Right atrium auricular region (tissue), 2 donors: ENCODE data around the gene HBA2. TPM values are rescaled to one million over a fixed set of nuclear protein-coding genes. Genes with fewer than 3 reads are reported as not detected.

Experiments used
- DNase-seq: peaks from one replicate; pipeline ENCODE4 v3.0.0-alpha.2; 2019; ENCODE audit warnings: low spot score
- H3K27ac ChIP-seq, 2 donors: fragments of 200-600 bp; sonication (generic); 1 replicate in 1 of 2; 2 replicates in 1 of 2; pipeline ENCODE4 v1.5.1; 2016 to 2019
- H3K27me3 ChIP-seq, 2 donors: fragments of 200-600 bp; sonication (generic); one replicate each; pipeline versions ENCODE4 v1.5.1 to v1.6.0; 2017 to 2019
- H3K36me3 ChIP-seq: fragments of 200-600 bp; sonication (generic); one replicate; pipeline ENCODE4 v1.5.1; 2016
- H3K4me1 ChIP-seq, 2 donors: fragments of 200-600 bp; sonication (generic); one replicate each; pipeline versions ENCODE4 v1.5.1 to v1.6.0; 2017 to 2019
- H3K4me3 ChIP-seq, 2 donors: fragments of 200-600 bp; sonication (generic); 1 replicate in 1 of 2; 2 replicates in 1 of 2; pipeline ENCODE4 v1.5.1; 2017 to 2019; ENCODE audit warnings: mild to moderate bottlenecking in 1 of 2, moderate library complexity in 1 of 2
- H3K9me3 ChIP-seq, 2 donors: fragments of 200-600 bp; sonication (generic); one replicate each; pipeline ENCODE4 v1.5.1; 2019
- CTCF ChIP-seq, 2 donors: fragments of 200-600 bp; sonication (generic); IDR thresholded peaks; one replicate each; pipeline ENCODE4 v1.5.1; 2019; ENCODE audit warnings: antibody characterized with exemption in 2 of 2
- total RNA-seq, 2 donors: library from RNA; depleted of rRNA; stranded (reverse); fragments of >200 nt; gene quantifications; one replicate each; pipeline ENCODE4 v1.1.0, GENCODE V29; 2016

Gene HBA2
- total RNA-seq, 2 donors from 2014 or later: 2,977 to 3,226 TPM

- no peak for TF ChIP-seq CTCF (IDR thresholded peaks at IDR 0.05)
- H3K36me3 ChIP-seq: no peaks in the 10 kb centered on the region
- no peak overlapping the region for H3K27ac ChIP-seq
- H3K4me3 ChIP-seq: no peak overlapping the region
- H3K4me1 ChIP-seq: peaks cover 0 to 28% of the 10 kb centered on the region in 2 donors
- peaks cover 3 to 25% of the 10 kb centered on the region in 2 donors for H3K27me3 ChIP-seq
- H3K9me3 ChIP-seq: no peaks in the 10 kb centered on the region
- DNase-seq: no peak
Observed at GRCh38 chr16:179211-180092, 6.8 kb downstream of the HBA2 start.

- Histone ChIP-seq H3K9me3 (no peaks in the 10 kb centered on the region), H3K4me1 (peaks cover 0 to 28% of the 10 kb centered on the region in 2 donors), H3K27ac (no peak within 1 kb of the TSS), H3K36me3 (no peaks in the 10 kb centered on the region), H3K4me3 (peak within 1 kb of the TSS; percentile 0 to 43), H3K27me3 (peaks cover 0 to 18% of the 10 kb centered on the region in 2 donors)
- DNase-seq: no peak
- TF ChIP-seq CTCF (IDR thresholded peaks at IDR 0.05): peak; percentile 37 to 39
Observed at GRCh38 chr16:180101-180675, 7.5 kb downstream of the HBA2 start, which contains the start of gene HBQ1. TSS of gene HBQ1 (plus strand) at chr16:180459. CDS start at chr16:180487, 28 bp downstream.

- no peaks in the 10 kb centered on the region for H3K9me3 ChIP-seq
- H3K4me1 ChIP-seq: peaks cover 0 to 28% of the 10 kb centered on the region in 2 donors
- DNase-seq: no peak
- H3K27me3 ChIP-seq: peaks cover 0 to 14% of the 10 kb centered on the region in 2 donors
- no peaks in the 10 kb centered on the region for H3K36me3 ChIP-seq
- no peak overlapping the region for H3K27ac ChIP-seq
- H3K4me3 ChIP-seq: peak overlapping the region; percentile 0 to 43
- TF ChIP-seq CTCF (IDR thresholded peaks at IDR 0.05): no peak
Observed at GRCh38 chr16:180681-181564, 8.2 kb downstream of the HBA2 start.

GRCh38 chr16:181565-182021 lies 8.9 kb downstream of the HBA2 start:
- Histone ChIP-seq H3K4me3 (peak overlapping the region in 1 of 2 donors; percentile 43), H3K4me1 (peaks cover 0 to 28% of the 10 kb centered on the region in 2 donors), H3K27me3 (peaks cover 0 to 14% of the 10 kb centered on the region in 2 donors), H3K9me3 (no peaks in the 10 kb centered on the region), H3K27ac (no peak overlapping the region), H3K36me3 (no peaks in the 10 kb centered on the region)
- DNase-seq: no peak
- peak; percentile 94 to 99 for TF ChIP-seq CTCF (IDR thresholded peaks at IDR 0.05)

GRCh38 chr16:183005-183404 lies 10.3 kb downstream of the HBA2 start:
- no peak for DNase-seq
- Histone ChIP-seq H3K27me3 (peaks cover 0 to 6% of the 10 kb centered on the region in 2 donors), H3K36me3 (peaks cover 9% of the 10 kb centered on the region), H3K4me1 (peaks cover 0 to 20% of the 10 kb centered on the region in 2 donors), H3K4me3 (no peak overlapping the region), H3K9me3 (no peaks in the 10 kb centered on the region), H3K27ac (no peak overlapping the region)
- no peak for TF ChIP-seq CTCF (IDR thresholded peaks at IDR 0.05)
